ENCODE data around the gene ENO3. TPM values are rescaled to one million over a fixed set of nuclear protein-coding genes. Genes with fewer than 3 reads are reported as not detected.

The ENO3 gene
- total RNA-seq, 1 donor = 3.9 TPM

- Histone ChIP-seq H3K4me1 (ENCODE audit: insufficient read depth, low read length) (peaks cover 17% of the 10 kb centered on the region), H3K4me3 (ENCODE audit: low read length) (no peak overlapping the region), H3K27me3 (ENCODE audit: insufficient read depth, low read length) (no peaks in the 10 kb centered on the region), H3K9me3 (ENCODE audit: low read depth, low read length) (no peaks in the 10 kb centered on the region)
Observed at GRCh38 chr17:4955091-4955490, 4.2 kb downstream of the ENO3 start.

- Histone ChIP-seq H3K4me1 (ENCODE audit: insufficient read depth, low read length) (peaks cover 2% of the 10 kb centered on the region), H3K27me3 (ENCODE audit: insufficient read depth, low read length) (no peaks in the 10 kb centered on the region), H3K9me3 (ENCODE audit: low read depth, low read length) (no peaks in the 10 kb centered on the region), H3K4me3 (ENCODE audit: low read length) (no peak overlapping the region)
Observed at GRCh38 chr17:4956493-4957061, 5.7 kb downstream of the ENO3 start.

DNA sequence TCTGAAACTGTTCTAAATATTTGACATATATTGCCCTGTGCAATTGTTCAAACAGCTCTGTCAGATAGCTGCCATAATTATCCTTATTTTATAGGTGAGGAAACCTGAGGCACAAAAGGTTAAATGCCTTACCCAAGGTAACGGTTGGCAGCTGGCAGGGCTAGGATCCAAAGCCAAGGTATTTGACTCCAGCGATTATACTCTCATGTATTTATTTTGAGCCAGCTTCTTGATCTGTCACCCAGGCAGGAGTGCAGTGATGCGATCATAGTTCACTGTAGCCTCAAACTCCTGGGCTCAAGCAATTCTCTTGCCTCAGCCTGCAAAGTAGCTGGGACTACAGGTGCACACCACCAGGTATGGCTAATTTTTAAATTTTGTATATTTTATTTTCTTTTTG is 7.2 kb downstream of the ENO3 start:
- H3K9me3 ChIP-seq (ENCODE audit: low read depth, low read length) = no peaks in the 10 kb centered on the region
- no peak overlapping the region for H3K4me3 ChIP-seq (ENCODE audit: low read length)
- no peaks in the 10 kb centered on the region for H3K4me1 ChIP-seq (ENCODE audit: insufficient read depth, low read length)
- no peaks in the 10 kb centered on the region for H3K27me3 ChIP-seq (ENCODE audit: insufficient read depth, low read length)

DNA sequence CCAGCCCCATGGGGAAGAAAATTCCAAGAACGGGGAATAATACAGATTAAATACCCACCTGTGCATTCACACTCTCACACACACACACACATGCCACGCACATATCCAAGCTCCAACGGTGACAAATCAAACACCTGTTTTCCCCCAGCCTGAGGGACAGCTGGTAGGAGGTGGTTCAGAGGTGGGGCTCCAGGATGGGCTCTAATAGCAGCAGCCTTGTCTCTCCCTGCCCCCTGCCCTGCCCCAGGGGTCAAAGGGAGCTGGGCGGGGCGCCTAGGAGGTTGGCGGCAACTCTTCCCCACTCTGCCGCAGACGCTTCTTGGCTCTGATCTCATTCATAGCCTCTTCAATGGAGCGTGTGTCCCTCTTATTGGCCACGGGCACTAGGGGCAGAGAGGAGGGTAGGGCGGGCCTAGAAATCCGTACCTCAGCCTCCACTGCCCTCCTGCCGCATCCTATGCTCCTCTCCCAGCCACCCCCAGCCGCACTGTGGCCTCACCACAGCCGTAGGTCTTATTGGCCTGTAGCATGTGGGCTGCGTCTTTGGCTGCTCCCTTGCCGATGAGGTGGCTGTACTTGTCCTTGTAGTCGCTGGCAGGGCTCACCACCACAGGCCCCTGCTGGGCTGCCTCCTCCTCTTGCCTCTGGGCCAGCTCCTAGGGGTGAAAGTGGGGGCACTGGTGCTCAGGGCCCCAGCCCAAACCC is 8.5 kb downstream of the ENO3 start:
- no peaks in the 10 kb centered on the region for H3K27me3 ChIP-seq (ENCODE audit: insufficient read depth, low read length)
- no peak overlapping the region for H3K4me3 ChIP-seq (ENCODE audit: low read length)
- peaks cover 4% of the 10 kb centered on the region for H3K4me1 ChIP-seq (ENCODE audit: insufficient read depth, low read length)
- H3K9me3 ChIP-seq (ENCODE audit: low read depth, low read length) = no peaks in the 10 kb centered on the region

DNA sequence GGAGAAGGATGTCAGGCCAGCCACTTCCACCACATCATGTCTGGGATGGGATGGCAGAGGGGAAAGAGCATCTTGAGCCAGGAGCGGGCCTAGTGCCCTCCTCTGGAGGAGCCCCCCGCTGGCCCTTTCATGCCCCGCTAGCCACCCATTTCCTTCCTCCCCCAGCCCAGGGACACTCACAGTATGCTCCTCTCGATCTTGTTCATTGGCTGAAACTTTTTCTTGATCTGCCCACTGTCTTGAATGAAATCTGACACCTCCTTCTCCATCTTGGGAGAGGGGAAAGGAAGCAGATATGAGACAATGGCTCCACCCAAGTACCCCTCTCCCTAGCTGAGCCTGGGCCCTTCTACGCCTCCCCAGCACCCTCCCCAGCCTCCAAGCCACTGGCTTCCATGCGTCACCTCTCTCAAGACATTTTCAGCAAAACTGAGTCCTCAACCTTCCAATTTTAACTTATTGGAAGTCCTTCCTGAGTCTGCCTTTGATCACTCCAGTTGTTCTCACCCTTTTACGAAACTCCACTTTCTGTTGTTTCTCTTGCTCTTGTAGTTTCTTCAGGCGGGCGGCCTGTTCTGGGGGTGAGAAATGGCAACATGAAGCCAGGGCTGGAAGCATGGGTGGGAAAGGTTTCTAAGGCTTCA is 9.5 kb downstream of the ENO3 start:
- Histone ChIP-seq H3K4me3 (ENCODE audit: low read length) (no peak overlapping the region), H3K9me3 (ENCODE audit: low read depth, low read length) (no peaks in the 10 kb centered on the region), H3K27me3 (ENCODE audit: insufficient read depth, low read length) (no peaks in the 10 kb centered on the region), H3K4me1 (ENCODE audit: insufficient read depth, low read length) (peaks cover 6% of the 10 kb centered on the region)

GRCh38 chr17:4965311-4965986 is 14.5 kb downstream of the ENO3 start:
- no peaks in the 10 kb centered on the region for H3K27me3 ChIP-seq (ENCODE audit: insufficient read depth, low read length)
- peaks cover 43% of the 10 kb centered on the region for H3K4me1 ChIP-seq (ENCODE audit: insufficient read depth, low read length)
- H3K9me3 ChIP-seq (ENCODE audit: low read depth, low read length) = no peaks in the 10 kb centered on the region
- H3K4me3 ChIP-seq (ENCODE audit: low read length) = no peak overlapping the region

DNA sequence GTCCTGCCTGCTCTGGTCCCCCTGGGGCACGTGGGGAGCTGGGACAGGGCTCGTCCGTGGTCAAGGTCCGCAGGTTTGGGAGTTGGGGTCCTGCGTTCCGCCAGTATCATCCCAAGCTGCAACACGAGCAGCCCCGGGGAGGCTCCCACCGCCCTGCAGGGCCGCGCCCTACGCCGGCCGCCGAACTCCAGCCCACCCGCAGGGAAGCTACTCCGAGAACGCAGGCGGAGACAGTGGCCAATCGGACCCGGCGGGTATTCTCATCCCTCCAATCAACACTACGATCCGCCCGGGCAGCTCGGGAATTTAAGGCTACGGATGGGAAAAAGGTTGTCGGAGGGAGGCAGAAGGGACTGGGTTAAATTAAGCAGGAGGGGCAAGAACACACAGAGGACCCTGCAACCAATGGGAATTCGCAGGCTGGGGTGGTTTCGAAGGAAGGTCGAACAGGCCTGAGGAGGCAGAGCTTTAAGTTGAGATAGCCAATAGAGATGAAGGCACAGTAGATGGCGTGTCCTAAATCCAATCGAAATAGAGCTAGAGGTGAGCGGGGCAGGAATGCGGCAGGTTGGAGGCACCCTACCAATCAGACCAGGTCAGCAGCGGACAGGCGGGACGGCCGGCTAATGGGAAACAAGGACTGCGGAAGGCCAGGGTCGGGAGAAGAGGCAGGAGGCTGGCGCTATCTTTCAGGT is 16.1 kb downstream of the ENO3 start:
- Histone ChIP-seq H3K4me3 (ENCODE audit: low read length) (peak overlapping the region; percentile 88), H3K27me3 (ENCODE audit: insufficient read depth, low read length) (no peaks in the 10 kb centered on the region), H3K4me1 (ENCODE audit: insufficient read depth, low read length) (peaks cover 43% of the 10 kb centered on the region), H3K9me3 (ENCODE audit: low read depth, low read length) (no peaks in the 10 kb centered on the region)

DNA sequence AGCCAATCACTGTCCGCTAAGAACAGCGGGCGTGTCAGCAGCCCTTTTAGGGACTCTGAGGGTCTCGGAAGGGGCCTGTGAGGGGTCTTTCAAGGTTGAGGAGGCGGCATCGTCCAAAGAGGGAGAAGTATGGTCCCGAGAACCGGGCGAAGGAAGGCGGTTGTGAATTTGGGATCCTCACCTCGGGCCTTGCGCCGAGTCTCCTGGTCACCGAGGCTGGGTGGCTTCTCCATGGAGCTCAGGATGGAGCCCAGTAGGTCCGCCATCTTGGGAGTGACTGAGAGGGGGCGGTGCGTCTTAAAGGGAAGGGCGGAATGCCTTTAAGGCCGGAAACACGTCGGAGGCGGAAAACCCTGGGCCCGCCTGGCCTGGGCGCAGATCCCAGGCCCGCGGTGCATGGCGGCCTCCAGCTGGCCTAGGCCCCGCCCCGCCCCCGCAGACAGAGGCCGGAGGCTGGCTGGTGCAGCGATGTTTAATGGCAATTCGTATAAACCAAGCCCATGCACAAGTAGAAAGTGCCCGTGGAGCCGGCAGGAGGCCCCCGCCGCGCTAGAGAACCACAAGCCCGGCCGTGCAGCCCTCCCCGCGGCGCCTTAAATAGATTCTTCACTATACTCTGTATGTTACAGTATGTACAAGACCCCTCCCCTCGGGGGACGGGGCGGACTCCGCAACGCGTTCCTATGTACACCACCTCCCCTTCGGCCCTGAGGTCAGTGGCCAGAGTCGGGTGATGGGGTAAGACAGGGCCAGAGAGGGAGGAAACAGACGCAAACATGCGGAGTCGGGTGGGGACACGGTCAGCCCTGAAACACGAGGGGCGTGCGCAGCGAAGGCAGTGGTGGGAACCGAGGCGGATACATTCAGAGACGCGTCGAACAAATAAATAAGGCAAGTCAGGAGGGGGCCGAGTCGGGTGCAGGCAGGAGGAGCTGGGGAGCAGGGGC is 16.9 kb downstream of the ENO3 start, which contains the start of gene SPAG7:
SPAG7 (minus strand) TSS at position 279 of the 947 bp plus-strand sequence; CDS start at position 266, 13 bp downstream.
- Histone ChIP-seq H3K4me1 (ENCODE audit: insufficient read depth, low read length) (peaks cover 46% of the 10 kb centered on the region), H3K27me3 (ENCODE audit: insufficient read depth, low read length) (no peaks in the 10 kb centered on the region), H3K9me3 (ENCODE audit: low read depth, low read length) (no peaks in the 10 kb centered on the region), H3K4me3 (ENCODE audit: low read length) (peak within 1 kb of the TSS; percentile 88)

- H3K4me1 ChIP-seq (ENCODE audit: insufficient read depth, low read length) = peaks cover 53% of the 10 kb centered on the region
- H3K9me3 ChIP-seq (ENCODE audit: low read depth, low read length) = no peaks in the 10 kb centered on the region
- peak overlapping the region; percentile 88 for H3K4me3 ChIP-seq (ENCODE audit: low read length)
Observed at GRCh38 chr17:4968486-4969046, 17.6 kb downstream of the ENO3 start.

GRCh38 chr17:4969047-4969550 is 18.2 kb downstream of the ENO3 start:
- Histone ChIP-seq H3K27me3 (ENCODE audit: insufficient read depth, low read length) (no peaks in the 10 kb centered on the region), H3K9me3 (ENCODE audit: low read depth, low read length) (no peaks in the 10 kb centered on the region), H3K4me3 (ENCODE audit: low read length) (no peak overlapping the region), H3K4me1 (ENCODE audit: insufficient read depth, low read length) (peaks cover 55% of the 10 kb centered on the region)

More at GRCh38 chr17:4968486-4969046, 17.6 kb downstream of the ENO3 start:
- H3K27me3 ChIP-seq (ENCODE audit: insufficient read depth, low read length) = no peaks in the 10 kb centered on the region

DNA sequence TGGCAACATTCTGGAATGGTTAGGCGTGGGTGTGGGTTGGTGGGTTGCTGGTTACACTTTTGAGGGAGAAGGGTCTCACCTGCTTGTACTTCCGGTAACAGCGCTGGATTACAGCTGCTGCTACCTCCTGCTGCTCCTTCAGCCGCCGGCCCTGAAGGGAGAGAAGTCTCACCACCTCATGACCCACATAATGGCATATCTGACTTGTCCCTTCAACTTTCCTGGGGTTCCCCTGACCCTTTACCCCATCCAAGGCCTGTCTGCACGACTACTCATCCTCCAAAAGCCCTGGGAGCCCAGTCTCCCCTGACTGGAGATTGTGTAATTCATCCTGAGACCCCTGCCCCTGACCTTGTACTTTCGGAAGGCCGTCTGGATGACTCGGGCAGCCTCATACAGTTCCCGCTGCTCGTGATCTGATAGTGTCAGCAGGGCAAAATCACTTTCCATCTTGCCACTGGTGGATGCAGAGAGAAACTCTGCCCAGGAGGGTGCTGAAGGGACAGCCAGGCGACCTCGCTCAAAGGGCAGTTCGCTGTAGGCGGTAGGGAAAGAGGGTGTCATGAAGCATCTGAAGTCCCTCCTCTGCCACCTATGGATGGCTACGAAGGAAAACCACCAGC is 18.7 kb downstream of the ENO3 start:
- no peaks in the 10 kb centered on the region for H3K27me3 ChIP-seq (ENCODE audit: insufficient read depth, low read length)
- no peaks in the 10 kb centered on the region for H3K9me3 ChIP-seq (ENCODE audit: low read depth, low read length)
- no peak overlapping the region for H3K4me3 ChIP-seq (ENCODE audit: low read length)
- H3K4me1 ChIP-seq (ENCODE audit: insufficient read depth, low read length) = peaks cover 61% of the 10 kb centered on the region

GRCh38 chr17:4970273-4970672 is 19.4 kb downstream of the ENO3 start:
- H3K4me3 ChIP-seq (ENCODE audit: low read length) = no peak overlapping the region
- no peaks in the 10 kb centered on the region for H3K9me3 ChIP-seq (ENCODE audit: low read depth, low read length)
- H3K4me1 ChIP-seq (ENCODE audit: insufficient read depth, low read length) = peaks cover 61% of the 10 kb centered on the region
- no peaks in the 10 kb centered on the region for H3K27me3 ChIP-seq (ENCODE audit: insufficient read depth, low read length)

GRCh38 chr17:4971826-4972225 is 20.9 kb downstream of the ENO3 start:
- H3K4me1 ChIP-seq (ENCODE audit: insufficient read depth, low read length) = peaks cover 46% of the 10 kb centered on the region
- no peaks in the 10 kb centered on the region for H3K9me3 ChIP-seq (ENCODE audit: low read depth, low read length)
- no peaks in the 10 kb centered on the region for H3K27me3 ChIP-seq (ENCODE audit: insufficient read depth, low read length)
- H3K4me3 ChIP-seq (ENCODE audit: low read length) = no peak overlapping the region

Measured in mononuclear cell (primary cell).